ENCODE results near the gene COL9A1.

DNA sequence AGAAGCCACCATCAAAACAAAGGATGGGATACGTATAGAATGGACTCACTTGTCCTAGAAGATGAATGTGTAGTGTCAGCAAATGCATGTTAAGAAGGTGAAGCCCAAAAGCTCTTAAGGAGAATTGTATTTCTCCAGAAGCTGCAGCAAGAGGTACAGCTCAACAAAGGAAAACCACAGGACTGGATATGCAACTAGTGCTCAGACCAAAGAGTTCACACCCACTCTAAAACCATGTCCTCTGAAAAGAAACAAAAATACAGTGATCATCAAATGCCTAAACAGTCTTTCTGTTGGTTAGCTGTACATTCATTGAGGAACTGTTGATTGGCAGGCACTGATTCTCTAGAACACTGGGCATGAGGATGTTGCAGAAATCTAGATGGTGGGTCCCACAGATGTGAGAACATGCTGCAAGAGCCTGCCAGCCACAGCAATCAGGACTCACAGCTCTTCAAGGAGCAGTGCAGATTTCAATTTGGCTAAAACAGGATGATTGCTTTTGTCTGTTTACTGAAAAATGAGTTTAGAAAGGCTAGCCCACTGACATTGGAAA, 94.6 kb downstream of the COL9A1 start:
- TF ChIP-seq RARB (CRISPR knock-in tag; IDR thresholded peaks at IDR 0.05) (no peak), ZFP30 (CRISPR knock-in tag; IDR thresholded peaks at IDR 0.05) (no peak), ZFP3 (CRISPR knock-in tag; IDR thresholded peaks at IDR 0.05) (no peak), CSDC2 (CRISPR knock-in tag; IDR thresholded peaks at IDR 0.05) (no peak), BACH2 (CRISPR knock-in tag; IDR thresholded peaks at IDR 0.05; ENCODE audit: borderline replicate concordance) (no peak), ZNF70 (CRISPR knock-in tag; IDR thresholded peaks at IDR 0.05) (no peak), ESRRG (CRISPR knock-in tag; IDR thresholded peaks at IDR 0.05) (no peak), PPARA (CRISPR knock-in tag; IDR thresholded peaks at IDR 0.05; ENCODE audit: borderline replicate concordance) (no peak), GLIS3 (CRISPR knock-in tag; IDR thresholded peaks at IDR 0.05) (no peak), OSR1 (CRISPR knock-in tag; IDR thresholded peaks at IDR 0.05) (no peak)
- TF ChIP-seq, protein P1, sequence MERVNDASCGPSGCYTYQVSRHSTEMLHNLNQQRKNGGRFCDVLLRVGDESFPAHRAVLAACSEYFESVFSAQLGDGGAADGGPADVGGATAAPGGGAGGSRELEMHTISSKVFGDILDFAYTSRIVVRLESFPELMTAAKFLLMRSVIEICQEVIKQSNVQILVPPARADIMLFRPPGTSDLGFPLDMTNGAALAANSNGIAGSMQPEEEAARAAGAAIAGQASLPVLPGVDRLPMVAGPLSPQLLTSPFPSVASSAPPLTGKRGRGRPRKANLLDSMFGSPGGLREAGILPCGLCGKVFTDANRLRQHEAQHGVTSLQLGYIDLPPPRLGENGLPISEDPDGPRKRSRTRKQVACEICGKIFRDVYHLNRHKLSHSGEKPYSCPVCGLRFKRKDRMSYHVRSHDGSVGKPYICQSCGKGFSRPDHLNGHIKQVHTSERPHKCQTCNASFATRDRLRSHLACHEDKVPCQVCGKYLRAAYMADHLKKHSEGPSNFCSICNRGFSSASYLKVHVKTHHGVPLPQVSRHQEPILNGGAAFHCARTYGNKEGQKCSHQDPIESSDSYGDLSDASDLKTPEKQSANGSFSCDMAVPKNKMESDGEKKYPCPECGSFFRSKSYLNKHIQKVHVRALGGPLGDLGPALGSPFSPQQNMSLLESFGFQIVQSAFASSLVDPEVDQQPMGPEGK (CRISPR knock-in tag; IDR thresholded peaks at IDR 0.05; ENCODE audit: borderline replicate concordance): no peak
- TF ChIP-seq, protein P2, sequence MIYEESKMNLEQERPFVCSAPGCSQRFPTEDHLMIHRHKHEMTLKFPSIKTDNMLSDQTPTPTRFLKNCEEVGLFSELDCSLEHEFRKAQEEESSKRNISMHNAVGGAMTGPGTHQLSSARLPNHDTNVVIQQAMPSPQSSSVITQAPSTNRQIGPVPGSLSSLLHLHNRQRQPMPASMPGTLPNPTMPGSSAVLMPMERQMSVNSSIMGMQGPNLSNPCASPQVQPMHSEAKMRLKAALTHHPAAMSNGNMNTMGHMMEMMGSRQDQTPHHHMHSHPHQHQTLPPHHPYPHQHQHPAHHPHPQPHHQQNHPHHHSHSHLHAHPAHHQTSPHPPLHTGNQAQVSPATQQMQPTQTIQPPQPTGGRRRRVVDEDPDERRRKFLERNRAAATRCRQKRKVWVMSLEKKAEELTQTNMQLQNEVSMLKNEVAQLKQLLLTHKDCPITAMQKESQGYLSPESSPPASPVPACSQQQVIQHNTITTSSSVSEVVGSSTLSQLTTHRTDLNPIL (CRISPR knock-in tag; IDR thresholded peaks at IDR 0.05; ENCODE audit: low read depth): no peak
